ENCODE results near the gene CTBP1.

The CTBP1 gene

GRCh38 chr4:1279253-1279652 lies 30.3 kb upstream of the CTBP1 start:
- DNase-seq, result no peak

GRCh38 chr4:1277667-1278665 lies 29.0 kb upstream of the CTBP1 start:
- peak; percentile 25 for DNase-seq

GRCh38 chr4:1276984-1277383 lies 28.1 kb upstream of the CTBP1 start:
- no peak for DNase-seq

GRCh38 chr4:1274871-1275270 lies 25.9 kb upstream of the CTBP1 start:
- DNase-seq, result no peak

- DNase-seq, result no peak
Observed at GRCh38 chr4:1271686-1272085, 22.8 kb upstream of the CTBP1 start.

DNA sequence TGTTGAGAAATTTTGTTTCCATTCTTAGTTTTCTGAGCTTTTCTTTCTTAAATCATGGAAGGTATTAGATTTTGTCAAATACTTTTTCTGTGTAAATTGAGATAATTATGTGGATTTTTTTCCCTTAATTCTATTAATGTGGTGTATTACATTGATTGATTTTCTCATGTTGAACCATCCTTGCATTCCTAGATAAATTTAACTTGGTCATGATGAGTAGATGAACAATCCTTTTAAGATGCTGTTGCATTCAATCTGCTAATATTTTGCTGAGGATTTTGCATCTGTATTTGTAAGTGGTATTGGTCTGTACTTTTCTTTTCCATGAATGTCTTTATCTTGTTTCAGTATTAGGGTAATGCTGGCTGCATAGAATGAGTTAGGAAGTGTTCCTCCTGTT lies 20.3 kb upstream of the CTBP1 start:
- DNase-seq, result no peak

DNA sequence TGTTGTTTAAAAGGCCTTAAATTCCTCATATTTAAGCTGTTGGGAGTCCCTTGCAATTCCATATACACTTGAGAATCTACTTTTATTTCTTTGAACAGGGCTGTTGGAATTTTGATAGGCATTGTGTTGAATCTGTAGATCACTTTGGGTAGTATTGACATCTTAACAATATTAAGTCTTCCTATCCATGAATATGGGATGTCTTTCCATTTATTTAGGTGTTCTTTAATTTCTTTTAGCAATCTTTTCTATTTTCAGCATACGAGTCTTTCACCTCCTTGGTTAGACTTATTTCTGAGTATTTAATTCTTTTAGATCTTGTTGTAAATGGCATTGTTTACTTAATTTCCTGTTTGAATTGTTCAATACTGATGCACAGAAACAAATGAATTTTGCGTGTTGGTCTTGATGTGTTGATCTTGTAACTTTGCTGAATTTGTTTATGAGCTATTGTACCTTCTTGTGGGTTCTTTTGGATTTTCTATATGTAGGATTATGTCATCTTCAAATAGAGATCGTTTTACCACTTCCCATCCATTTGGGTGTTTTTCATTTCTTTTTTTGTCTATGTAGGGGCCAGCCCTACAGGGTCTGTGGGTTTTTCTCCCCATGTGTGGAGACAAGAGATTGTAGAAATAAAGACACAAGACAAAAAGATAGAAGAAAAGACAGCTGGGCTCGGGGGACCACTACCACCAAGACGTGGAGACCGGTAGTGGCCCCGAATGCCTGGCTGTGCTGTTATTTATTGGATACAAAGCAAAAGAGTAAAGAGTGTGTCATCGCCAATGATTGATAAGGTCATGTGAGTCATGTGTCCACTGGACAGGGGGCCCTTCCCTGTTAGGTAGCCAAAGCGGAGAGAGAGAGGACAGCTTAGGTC lies 18.2 kb upstream of the CTBP1 start:
- DNase-seq, result no peak

DNA sequence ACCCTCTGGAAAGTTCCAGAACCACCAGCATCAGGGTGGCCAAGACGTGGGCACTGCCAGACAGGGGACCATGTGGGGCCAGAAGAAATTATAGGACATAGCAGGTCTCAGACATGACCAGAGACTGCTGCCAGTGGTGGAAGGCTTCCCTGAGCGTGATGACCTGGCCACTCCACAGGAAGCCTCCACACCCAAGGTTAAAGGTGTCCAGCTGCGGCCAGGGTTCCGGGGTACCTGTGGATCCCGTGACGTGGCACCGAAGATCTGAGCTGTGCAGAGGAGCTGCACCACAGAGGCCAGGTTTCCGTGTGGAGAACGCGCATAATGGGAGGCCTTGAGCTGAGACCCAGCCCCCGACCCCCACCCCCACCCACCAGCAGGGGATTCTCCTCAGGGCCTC lies 16.4 kb upstream of the CTBP1 start:
- no peak for DNase-seq

- DNase-seq, result no peak
Observed at GRCh38 chr4:1264942-1265341, 16.0 kb upstream of the CTBP1 start.

- no peak for DNase-seq
Observed at GRCh38 chr4:1261107-1261928, 12.4 kb upstream of the CTBP1 start.

GRCh38 chr4:1260418-1261106 lies 11.6 kb upstream of the CTBP1 start:
- no peak for DNase-seq

- DNase-seq, result no peak
Observed at GRCh38 chr4:1259966-1260365, 11.0 kb upstream of the CTBP1 start.

- DNase-seq, result no peak
Observed at GRCh38 chr4:1258457-1258856, 9.5 kb upstream of the CTBP1 start.

- no peak for DNase-seq
Observed at GRCh38 chr4:1255699-1256098, 6.8 kb upstream of the CTBP1 start.

GRCh38 chr4:1255151-1255550 lies 6.2 kb upstream of the CTBP1 start:
- DNase-seq, result no peak

GRCh38 chr4:1253831-1254230 lies 4.9 kb upstream of the CTBP1 start:
- DNase-seq, result no peak

- DNase-seq, result no peak
Observed at GRCh38 chr4:1252928-1253492, 4.1 kb upstream of the CTBP1 start.

GRCh38 chr4:1251773-1252066 lies 2.8 kb upstream of the CTBP1 start:
- DNase-seq, result no peak

GRCh38 chr4:1250921-1251772 lies 2.2 kb upstream of the CTBP1 start:
- DNase-seq, result no peak

GRCh38 chr4:1250527-1250812 lies 1.5 kb upstream of the CTBP1 start:
- no peak for DNase-seq
